Measurements from ENCODE around the gene RPS3A.
"Not testable (repeated sequence)": the region's sequence is repeated elsewhere in the genome, so short reads cannot be mapped to it uniquely, and the experiment has no call there.

The RPS3A gene

GRCh38 chr4:151110236-151110635, 10.8 kb downstream of the RPS3A start:
- TF ChIP-seq, protein P1, sequence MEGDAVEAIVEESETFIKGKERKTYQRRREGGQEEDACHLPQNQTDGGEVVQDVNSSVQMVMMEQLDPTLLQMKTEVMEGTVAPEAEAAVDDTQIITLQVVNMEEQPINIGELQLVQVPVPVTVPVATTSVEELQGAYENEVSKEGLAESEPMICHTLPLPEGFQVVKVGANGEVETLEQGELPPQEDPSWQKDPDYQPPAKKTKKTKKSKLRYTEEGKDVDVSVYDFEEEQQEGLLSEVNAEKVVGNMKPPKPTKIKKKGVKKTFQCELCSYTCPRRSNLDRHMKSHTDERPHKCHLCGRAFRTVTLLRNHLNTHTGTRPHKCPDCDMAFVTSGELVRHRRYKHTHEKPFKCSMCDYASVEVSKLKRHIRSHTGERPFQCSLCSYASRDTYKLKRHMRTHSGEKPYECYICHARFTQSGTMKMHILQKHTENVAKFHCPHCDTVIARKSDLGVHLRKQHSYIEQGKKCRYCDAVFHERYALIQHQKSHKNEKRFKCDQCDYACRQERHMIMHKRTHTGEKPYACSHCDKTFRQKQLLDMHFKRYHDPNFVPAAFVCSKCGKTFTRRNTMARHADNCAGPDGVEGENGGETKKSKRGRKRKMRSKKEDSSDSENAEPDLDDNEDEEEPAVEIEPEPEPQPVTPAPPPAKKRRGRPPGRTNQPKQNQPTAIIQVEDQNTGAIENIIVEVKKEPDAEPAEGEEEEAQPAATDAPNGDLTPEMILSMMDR (IDR thresholded peaks at IDR 0.05; ENCODE audit: low read depth, low read length) = no peak
- DNase-seq (ENCODE audit: low read depth in 2 of 2) = no peak
- no peak overlapping the region for H3K4me3 ChIP-seq (replicated peaks in 1 of 2; ENCODE audit: low read depth in 2 of 2, low read length in 2 of 2)

- DNase-seq (ENCODE audit: low read depth in 2 of 2) = peak in 1 of 2 donors; percentile 33
- TF ChIP-seq, protein P1 (IDR thresholded peaks at IDR 0.05; ENCODE audit: low read depth, low read length) = no peak
- H3K4me3 ChIP-seq (replicated peaks in 1 of 2; ENCODE audit: low read depth in 2 of 2, low read length in 2 of 2) = no peak overlapping the region
Measured at GRCh38 chr4:151114338-151114737, 14.9 kb downstream of the RPS3A start.

DNA sequence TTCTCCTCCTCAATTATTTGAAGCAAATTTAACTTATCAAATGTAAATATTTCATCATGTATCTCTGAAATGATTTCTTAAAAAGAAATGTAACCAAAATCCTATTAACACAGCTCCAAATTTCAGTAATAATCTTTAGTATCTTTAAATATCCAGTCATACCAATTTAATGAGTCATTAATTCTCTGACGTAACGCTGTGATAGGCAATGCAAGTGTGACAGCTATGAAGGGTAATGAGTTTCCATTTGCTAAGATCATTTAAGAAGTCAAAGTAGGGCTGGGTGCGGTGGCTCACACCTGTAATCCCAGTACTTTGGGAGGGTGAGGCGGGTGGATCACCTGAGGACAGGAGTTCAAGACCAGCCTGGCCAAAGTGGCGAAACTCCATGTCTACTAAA, 15.6 kb downstream of the RPS3A start:
- DNase-seq (ENCODE audit: low read depth in 2 of 2) = peak in 1 of 2 donors; percentile 40
- TF ChIP-seq, protein P1 (IDR thresholded peaks at IDR 0.05; ENCODE audit: low read depth, low read length) = no peak

DNA sequence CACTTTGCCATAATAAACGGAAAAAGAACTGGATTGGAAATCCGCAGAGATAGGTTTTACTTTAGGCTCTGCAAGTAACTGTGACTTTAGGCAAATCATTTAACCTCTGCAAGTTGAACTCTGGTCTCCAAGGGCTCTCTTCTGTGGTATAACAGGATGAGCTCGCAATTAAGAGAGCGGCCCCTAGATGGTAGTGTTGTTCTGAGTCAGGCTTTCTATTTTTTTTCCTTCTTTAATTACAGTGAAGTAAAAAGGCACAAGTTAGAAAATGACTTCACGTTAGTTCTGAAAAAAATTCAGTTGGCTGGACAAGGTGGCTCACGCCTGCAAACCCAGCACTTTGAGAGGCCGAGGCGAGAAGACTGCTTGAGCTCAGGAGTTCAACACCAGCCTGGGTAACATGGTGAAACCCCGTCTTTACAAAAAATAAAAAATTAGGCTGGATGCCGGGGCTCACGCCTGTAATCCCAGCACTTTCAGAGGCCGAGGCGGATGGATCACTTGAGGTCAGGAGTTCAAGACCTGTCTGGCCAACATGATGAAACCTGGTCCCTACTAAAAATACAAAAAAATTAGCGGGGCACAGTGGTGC, 18.0 kb downstream of the RPS3A start:
- TF ChIP-seq, protein P1 (IDR thresholded peaks at IDR 0.05; ENCODE audit: low read depth, low read length) = peak; percentile 71
- peak; percentile 78 to 82 for DNase-seq (ENCODE audit: low read depth in 2 of 2)
- no peak overlapping the region for H3K4me3 ChIP-seq (replicated peaks in 1 of 2; ENCODE audit: low read depth in 2 of 2, low read length in 2 of 2)

More for the DNA sequence above, 15.6 kb downstream of the RPS3A start:
- H3K4me3 ChIP-seq (replicated peaks in 1 of 2; ENCODE audit: low read depth in 2 of 2, low read length in 2 of 2) = no peak overlapping the region

DNA sequence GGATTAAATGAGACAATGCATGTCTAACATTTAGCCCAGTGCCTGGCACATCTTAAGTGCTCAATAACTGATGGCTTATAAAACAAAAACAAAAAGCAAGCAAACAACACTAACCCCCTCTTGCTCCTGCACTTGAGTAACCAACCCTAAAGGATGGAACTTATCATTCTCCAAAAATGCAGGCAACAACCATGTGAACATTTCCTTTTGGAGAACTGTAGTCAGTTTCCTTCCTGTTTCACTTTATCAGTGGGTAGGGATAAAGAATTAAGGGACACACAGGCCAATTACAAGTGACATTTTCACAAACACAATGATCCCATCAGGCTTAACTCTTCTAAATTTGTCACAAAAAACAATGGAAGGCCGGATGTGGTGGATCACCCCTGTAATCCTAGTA, 30.4 kb downstream of the RPS3A start:
- DNase-seq (ENCODE audit: low read depth in 2 of 2) = peak in 1 of 2 donors; percentile 11
- H3K4me3 ChIP-seq (replicated peaks in 1 of 2; ENCODE audit: low read depth in 2 of 2, low read length in 2 of 2) = no peak overlapping the region
- TF ChIP-seq, protein P1 (IDR thresholded peaks at IDR 0.05; ENCODE audit: low read depth, low read length) = no peak

GRCh38 chr4:151133311-151133710, 33.9 kb downstream of the RPS3A start:
- DNase-seq (ENCODE audit: low read depth in 2 of 2) = no peak
- no peak overlapping the region for H3K4me3 ChIP-seq (replicated peaks in 1 of 2; ENCODE audit: low read depth in 2 of 2, low read length in 2 of 2)
- TF ChIP-seq, protein P1 (IDR thresholded peaks at IDR 0.05; ENCODE audit: low read depth, low read length) = no peak

GRCh38 chr4:151136048-151136447, 36.6 kb downstream of the RPS3A start:
- H3K4me3 ChIP-seq (replicated peaks in 1 of 2; ENCODE audit: low read depth in 2 of 2, low read length in 2 of 2) = not testable (repeated sequence)

More at GRCh38 chr4:151136048-151136447, 36.6 kb downstream of the RPS3A start:
- DNase-seq (ENCODE audit: low read depth in 2 of 2) = not testable (repeated sequence)
